H7 (cell line): ENCODE data around the gene OR8S1. TPM values are rescaled to one million over a fixed set of nuclear protein-coding genes. Genes with fewer than 3 reads are reported as not detected.

ENCODE experiments used
- total RNA-seq: library from RNA; depleted of rRNA; stranded (reverse); fragments of >200 nt; shearing (Covaris generic); gene quantifications from 2 replicates; pipeline ENCODE4 v1.2.3, GENCODE V29; 2014; rRNA removed

The OR8S1 gene
- total RNA-seq, 1 experiment from 2014 or later, result not detected

Other genes starting within 250 kb of the OR8S1 start
- gene ZNF641, start 174.7 kb upstream of the OR8S1 start, total RNA-seq, result 3.4 and 4.3 TPM in 2 replicates
- not detected in 2 replicates for gene ANP32D, start 53.1 kb upstream of the OR8S1 start, total RNA-seq
- gene C12orf54, start 43.1 kb upstream of the OR8S1 start, total RNA-seq, result not detected in 2 replicates
- gene LALBA, start 44.4 kb downstream of the OR8S1 start, total RNA-seq, result not detected in 2 replicates
- gene KANSL2, start 156.6 kb downstream of the OR8S1 start, total RNA-seq, result 41.2 and 41.4 TPM in 2 replicates
- gene CCNT1, start 191.1 kb downstream of the OR8S1 start, total RNA-seq, result 25.6 and 37.4 TPM in 2 replicates